Measurements from ENCODE around the gene POC1B. TPM values are rescaled to one million over a fixed set of nuclear protein-coding genes. Genes with fewer than 3 reads are reported as not detected.

The POC1B gene
- total and polyA plus RNA-seq, 2 donors (not counting 3 experiments of a cell fraction or from before 2014, with no cell fraction given), result 7.1 to 18.2 TPM

DNA sequence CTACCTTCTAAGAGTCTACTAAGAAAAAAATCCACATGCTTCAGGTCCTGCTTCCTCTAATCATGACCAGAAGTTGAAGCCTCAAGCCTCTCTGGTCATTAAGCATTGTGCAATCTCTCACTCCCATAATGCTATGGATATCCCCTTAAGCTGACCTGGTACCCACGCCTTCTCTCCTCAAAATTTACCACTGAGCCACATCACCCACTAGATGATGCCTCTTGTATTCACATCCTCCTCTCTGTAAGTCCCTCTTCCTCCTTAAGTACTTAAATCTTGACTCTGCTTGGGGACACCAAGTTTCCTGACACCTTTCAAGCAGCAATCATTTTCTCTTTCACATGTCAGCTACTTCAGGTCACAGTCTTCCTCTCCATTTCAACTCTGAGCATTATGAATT, 11.1 kb downstream of the POC1B start:
- no peaks in the 10 kb centered on the region for H3K9me3 ChIP-seq (replicated peaks; ENCODE audit: control insufficient read depth, insufficient read depth, low read length)
- FAIRE-seq (no peak), DNase-seq (ENCODE audit: low read depth, low spot score) (no peak)
- TF ChIP-seq EZH2 (IDR thresholded peaks at IDR 0.05; ENCODE audit: borderline replicate concordance, low read depth, low read length, severe bottlenecking), result no peak
- no peak for TF ChIP-seq FOS (IDR thresholded peaks at IDR 0.05; ENCODE audit: borderline replicate concordance, insufficient read depth, low read length)
- no peak for TF ChIP-seq JUN (IDR thresholded peaks at IDR 0.05; ENCODE audit: borderline replicate concordance, insufficient read depth, insufficient read length, low read depth)
- TF ChIP-seq, protein P1, sequence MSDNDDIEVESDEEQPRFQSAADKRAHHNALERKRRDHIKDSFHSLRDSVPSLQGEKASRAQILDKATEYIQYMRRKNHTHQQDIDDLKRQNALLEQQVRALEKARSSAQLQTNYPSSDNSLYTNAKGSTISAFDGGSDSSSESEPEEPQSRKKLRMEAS (IDR thresholded peaks at IDR 0.05; ENCODE audit: insufficient read depth, insufficient read length), result no peak
- no peak for TF ChIP-seq POLR2A (IDR thresholded peaks at IDR 0.05; ENCODE audit: low read depth, low read length)
- TF ChIP-seq MYC (IDR thresholded peaks at IDR 0.05; ENCODE audit: low read depth, low read length), result no peak
- TF ChIP-seq, protein P2, sequence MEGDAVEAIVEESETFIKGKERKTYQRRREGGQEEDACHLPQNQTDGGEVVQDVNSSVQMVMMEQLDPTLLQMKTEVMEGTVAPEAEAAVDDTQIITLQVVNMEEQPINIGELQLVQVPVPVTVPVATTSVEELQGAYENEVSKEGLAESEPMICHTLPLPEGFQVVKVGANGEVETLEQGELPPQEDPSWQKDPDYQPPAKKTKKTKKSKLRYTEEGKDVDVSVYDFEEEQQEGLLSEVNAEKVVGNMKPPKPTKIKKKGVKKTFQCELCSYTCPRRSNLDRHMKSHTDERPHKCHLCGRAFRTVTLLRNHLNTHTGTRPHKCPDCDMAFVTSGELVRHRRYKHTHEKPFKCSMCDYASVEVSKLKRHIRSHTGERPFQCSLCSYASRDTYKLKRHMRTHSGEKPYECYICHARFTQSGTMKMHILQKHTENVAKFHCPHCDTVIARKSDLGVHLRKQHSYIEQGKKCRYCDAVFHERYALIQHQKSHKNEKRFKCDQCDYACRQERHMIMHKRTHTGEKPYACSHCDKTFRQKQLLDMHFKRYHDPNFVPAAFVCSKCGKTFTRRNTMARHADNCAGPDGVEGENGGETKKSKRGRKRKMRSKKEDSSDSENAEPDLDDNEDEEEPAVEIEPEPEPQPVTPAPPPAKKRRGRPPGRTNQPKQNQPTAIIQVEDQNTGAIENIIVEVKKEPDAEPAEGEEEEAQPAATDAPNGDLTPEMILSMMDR (IDR thresholded peaks at IDR 0.05; ENCODE audit: extremely low read depth in 1 of 2, insufficient read depth in 1 of 2, low read depth in 1 of 2, low read length in 2 of 2), result no peak
- no peak for TF ChIP-seq POLR2AphosphoS5 (IDR thresholded peaks at IDR 0.05; ENCODE audit: insufficient read depth, low read depth, low read length)
- TF ChIP-seq GATA2 (IDR thresholded peaks at IDR 0.05; ENCODE audit: insufficient read depth, insufficient read length, low read depth, low read length), result no peak
- dilution Hi-C loops (cut with MboI; ENCODE audit: extremely low pct_ligation_motif_present, low sequenced_read_pairs) (no loop called here), intact Hi-C loops (cut with micrococcal nuclease) (no loop called here)
- CTCF ChIA-PET, result no interaction called here
- no peaks in the 10 kb centered on the region for H3K9me1 ChIP-seq (replicated peaks; ENCODE audit: control insufficient read depth, extremely low read depth, insufficient read depth, low read length)
- peaks cover 9% of the 10 kb centered on the region for H3K79me2 ChIP-seq (ENCODE audit: control insufficient read depth, insufficient read depth, low read length)
- no peaks in the 10 kb centered on the region for H3K27me3 ChIP-seq (ENCODE audit: control insufficient read depth in 2 of 2, insufficient read depth in 2 of 2, low read length in 2 of 2)
- H3K4me2 ChIP-seq (ENCODE audit: insufficient read depth, low read length), result no peak overlapping the region
- no peak overlapping the region for H3K9ac ChIP-seq (replicated peaks; ENCODE audit: extremely low read depth, insufficient read depth, low read length)
- BruUV-seq (replicated peaks), result no TSS peak
- POLR2A ChIA-PET, result no interaction called here
- no peak overlapping the region for H3K4me3 ChIP-seq (replicated peaks in 1 of 3; ENCODE audit: insufficient read depth in 1 of 3, low read depth in 1 of 3, low read length in 3 of 3)
- H3K27ac ChIP-seq (ENCODE audit: insufficient read depth, low read depth, low read length), result no peak overlapping the region
- no peaks in the 10 kb centered on the region for H3K36me3 ChIP-seq (ENCODE audit: control insufficient read depth in 2 of 2, extremely low read depth in 1 of 2, insufficient read depth in 2 of 2, low read length in 2 of 2)
- no peaks in the 10 kb centered on the region for H3K4me1 ChIP-seq (ENCODE audit: control insufficient read depth, extremely low read depth, insufficient read depth, low read length)
- no peaks in the 10 kb centered on the region for H4K20me1 ChIP-seq (replicated peaks; ENCODE audit: control insufficient read depth, extremely low read depth, insufficient read depth, low read length)
- H2AFZ ChIP-seq (ENCODE audit: low read depth, low read length), result no peak overlapping the region

Measured in endothelial cell of umbilical vein (primary cell).